A549 (cell line): ENCODE data around the gene CELF2.

ENCODE experiments used
- CEBPB ChIP-seq, 2 experiments: fragments of >200 bp in 1 of 2; sonication (Bioruptor Twin) in 1 of 2; formaldehyde crosslinking in 1 of 2; IDR thresholded peaks; 2 replicates each; pipeline ENCODE4 v1.6.1; 2012 to 2016
- CHD2 ChIP-seq: fragments of 150-350 bp; IDR thresholded peaks from 2 replicates; pipeline ENCODE4 v1.6.1; 2014; ENCODE audit warnings: low read length; ENCODE audit not compliant: partially characterized antibody
- EP300 ChIP-seq, 2 experiments: fragments of >200 bp; sonication (Bioruptor Twin); formaldehyde crosslinking; IDR thresholded peaks; 2 replicates in 1 of 2; 3 replicates in 1 of 2; pipeline ENCODE4 v1.6.1; 2016 to 2017
- ESRRA ChIP-seq: fragments of 150-350 bp; IDR thresholded peaks from 2 replicates; pipeline ENCODE4 v1.6.1; 2014; ENCODE audit warnings: mild to moderate bottlenecking, low read length, borderline replicate concordance
- FOSB ChIP-seq: fragments of 250-450 bp; sonication (Bioruptor Pico); IDR thresholded peaks from 2 replicates; pipeline ENCODE4 v1.5.0; 2020; ENCODE audit warnings: mild to moderate bottlenecking, moderate library complexity
- HDAC2 ChIP-seq: fragments of 200-600 bp; sonication (generic); IDR thresholded peaks from 2 replicates; pipeline ENCODE4 v1.6.1; 2016
- JUN ChIP-seq, 2 experiments: fragments of >200 bp; sonication (Bioruptor Twin); formaldehyde crosslinking; IDR thresholded peaks; 2 replicates in 1 of 2; 3 replicates in 1 of 2; pipeline ENCODE4 v1.6.1; 2016 to 2017
- MYC ChIP-seq: IDR thresholded peaks from 2 replicates; pipeline ENCODE4 v1.6.1; 2012; ENCODE audit warnings: mild to moderate bottlenecking, inconsistent platforms, low read length, improper control_type of control experiment, borderline replicate concordance
- POLR2A ChIP-seq: IDR thresholded peaks from 2 replicates; pipeline ENCODE4 v1.6.1; 2012; ENCODE audit warnings: mild to moderate bottlenecking, low read length
- RAD21 ChIP-seq, 2 experiments: fragments of >200 bp in 1 of 2; sonication (Bioruptor Twin) in 1 of 2; formaldehyde crosslinking in 1 of 2; IDR thresholded peaks in 1 of 2; conservative IDR thresholded peaks in 1 of 2; 2 replicates in 1 of 2; 3 replicates in 1 of 2; pipeline ENCODE4 v1.6.1; 2012 to 2018; ENCODE audit warnings: inconsistent platforms in 1 of 2
- ZNF302 ChIP-seq: fragments of 250-450 bp; sonication (Bioruptor Pico); IDR thresholded peaks from 2 replicates; pipeline ENCODE4 v1.9.0; 2021; ENCODE audit warnings: inconsistent platforms, mild to moderate bottlenecking, moderate library complexity
- TF ChIP-seq, protein P1 (sequence below): fragments of >200 bp; sonication (Bioruptor Twin); formaldehyde crosslinking; IDR thresholded peaks from 3 replicates; pipeline ENCODE4 v1.5.1; 2016
- TF ChIP-seq, protein P2 (sequence below): fragments of 200-600 bp; sonication (generic); IDR thresholded peaks from 2 replicates; pipeline ENCODE4 v1.6.1; 2016; ENCODE audit warnings: antibody characterized with exemption, mild to moderate bottlenecking, moderate library complexity

DNA sequence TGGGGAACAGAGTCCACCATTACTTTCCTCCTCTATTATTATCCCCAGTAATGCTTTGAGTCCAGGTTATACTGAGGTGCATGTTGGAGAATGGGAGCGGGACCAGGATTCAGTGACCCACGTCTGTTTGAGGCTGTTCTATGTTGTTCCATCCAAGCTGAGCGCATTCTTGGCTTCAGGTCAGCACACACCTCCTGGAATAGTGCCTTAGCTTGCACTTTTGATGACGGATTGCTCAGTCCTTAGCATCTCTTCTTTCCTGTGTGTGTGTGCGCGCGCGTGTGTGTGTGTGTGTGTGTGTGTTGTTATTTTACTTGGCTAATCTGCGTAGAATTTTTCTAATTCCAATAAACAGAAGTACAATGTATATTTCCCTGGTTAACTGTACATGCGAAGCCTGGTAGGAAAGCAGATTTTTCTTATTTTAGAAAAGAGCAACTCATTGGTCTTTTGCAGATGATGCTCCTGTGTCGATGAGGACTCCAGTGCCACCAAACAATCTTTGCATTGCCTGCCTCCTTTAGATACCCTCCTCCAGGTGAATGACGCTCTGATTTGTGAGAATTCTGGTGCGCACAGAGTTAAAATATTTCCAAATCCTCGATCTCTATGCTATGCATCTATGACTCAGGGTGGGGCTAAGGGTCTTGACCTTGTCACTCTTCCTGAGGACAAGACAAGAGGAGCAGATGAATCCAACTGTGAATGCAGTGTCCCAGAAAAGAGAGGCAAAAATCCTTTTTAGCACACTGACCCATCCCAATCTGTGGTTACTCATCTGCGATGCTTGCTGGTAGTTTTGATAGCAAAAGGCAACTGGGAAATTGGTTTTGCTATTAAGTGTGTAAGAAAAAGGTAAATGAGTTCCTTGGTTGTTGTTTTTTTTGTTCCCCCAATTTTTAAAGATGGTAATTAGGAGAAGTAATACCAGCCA lies 13.3 kb upstream of the CELF2 start:
- TF ChIP-seq, protein P1, sequence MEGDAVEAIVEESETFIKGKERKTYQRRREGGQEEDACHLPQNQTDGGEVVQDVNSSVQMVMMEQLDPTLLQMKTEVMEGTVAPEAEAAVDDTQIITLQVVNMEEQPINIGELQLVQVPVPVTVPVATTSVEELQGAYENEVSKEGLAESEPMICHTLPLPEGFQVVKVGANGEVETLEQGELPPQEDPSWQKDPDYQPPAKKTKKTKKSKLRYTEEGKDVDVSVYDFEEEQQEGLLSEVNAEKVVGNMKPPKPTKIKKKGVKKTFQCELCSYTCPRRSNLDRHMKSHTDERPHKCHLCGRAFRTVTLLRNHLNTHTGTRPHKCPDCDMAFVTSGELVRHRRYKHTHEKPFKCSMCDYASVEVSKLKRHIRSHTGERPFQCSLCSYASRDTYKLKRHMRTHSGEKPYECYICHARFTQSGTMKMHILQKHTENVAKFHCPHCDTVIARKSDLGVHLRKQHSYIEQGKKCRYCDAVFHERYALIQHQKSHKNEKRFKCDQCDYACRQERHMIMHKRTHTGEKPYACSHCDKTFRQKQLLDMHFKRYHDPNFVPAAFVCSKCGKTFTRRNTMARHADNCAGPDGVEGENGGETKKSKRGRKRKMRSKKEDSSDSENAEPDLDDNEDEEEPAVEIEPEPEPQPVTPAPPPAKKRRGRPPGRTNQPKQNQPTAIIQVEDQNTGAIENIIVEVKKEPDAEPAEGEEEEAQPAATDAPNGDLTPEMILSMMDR = no peak
- no peak for TF ChIP-seq JUN (IDR thresholded peaks at IDR 0.05)
- no peak for TF ChIP-seq RAD21 (conservative IDR thresholded peaks at IDR 0.05 in 1 of 2, IDR thresholded peaks at IDR 0.05 in 1 of 2)
- no peak for TF ChIP-seq CEBPB (IDR thresholded peaks at IDR 0.05)
- TF ChIP-seq POLR2A = no peak
- TF ChIP-seq ESRRA = no peak
- TF ChIP-seq, protein P2, sequence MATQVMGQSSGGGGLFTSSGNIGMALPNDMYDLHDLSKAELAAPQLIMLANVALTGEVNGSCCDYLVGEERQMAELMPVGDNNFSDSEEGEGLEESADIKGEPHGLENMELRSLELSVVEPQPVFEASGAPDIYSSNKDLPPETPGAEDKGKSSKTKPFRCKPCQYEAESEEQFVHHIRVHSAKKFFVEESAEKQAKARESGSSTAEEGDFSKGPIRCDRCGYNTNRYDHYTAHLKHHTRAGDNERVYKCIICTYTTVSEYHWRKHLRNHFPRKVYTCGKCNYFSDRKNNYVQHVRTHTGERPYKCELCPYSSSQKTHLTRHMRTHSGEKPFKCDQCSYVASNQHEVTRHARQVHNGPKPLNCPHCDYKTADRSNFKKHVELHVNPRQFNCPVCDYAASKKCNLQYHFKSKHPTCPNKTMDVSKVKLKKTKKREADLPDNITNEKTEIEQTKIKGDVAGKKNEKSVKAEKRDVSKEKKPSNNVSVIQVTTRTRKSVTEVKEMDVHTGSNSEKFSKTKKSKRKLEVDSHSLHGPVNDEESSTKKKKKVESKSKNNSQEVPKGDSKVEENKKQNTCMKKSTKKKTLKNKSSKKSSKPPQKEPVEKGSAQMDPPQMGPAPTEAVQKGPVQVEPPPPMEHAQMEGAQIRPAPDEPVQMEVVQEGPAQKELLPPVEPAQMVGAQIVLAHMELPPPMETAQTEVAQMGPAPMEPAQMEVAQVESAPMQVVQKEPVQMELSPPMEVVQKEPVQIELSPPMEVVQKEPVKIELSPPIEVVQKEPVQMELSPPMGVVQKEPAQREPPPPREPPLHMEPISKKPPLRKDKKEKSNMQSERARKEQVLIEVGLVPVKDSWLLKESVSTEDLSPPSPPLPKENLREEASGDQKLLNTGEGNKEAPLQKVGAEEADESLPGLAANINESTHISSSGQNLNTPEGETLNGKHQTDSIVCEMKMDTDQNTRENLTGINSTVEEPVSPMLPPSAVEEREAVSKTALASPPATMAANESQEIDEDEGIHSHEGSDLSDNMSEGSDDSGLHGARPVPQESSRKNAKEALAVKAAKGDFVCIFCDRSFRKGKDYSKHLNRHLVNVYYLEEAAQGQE = no peak
- no peak for TF ChIP-seq FOSB (CRISPR knock-in tag)
- TF ChIP-seq HDAC2 = no peak
- no peak for TF ChIP-seq EP300 (IDR thresholded peaks at IDR 0.05)
- no peak for TF ChIP-seq CHD2
- TF ChIP-seq MYC = no peak
- no peak for TF ChIP-seq ZNF302 (CRISPR knock-in tag)
